ENCODE measurements around the gene PRKN.

PRKN gene

DNA sequence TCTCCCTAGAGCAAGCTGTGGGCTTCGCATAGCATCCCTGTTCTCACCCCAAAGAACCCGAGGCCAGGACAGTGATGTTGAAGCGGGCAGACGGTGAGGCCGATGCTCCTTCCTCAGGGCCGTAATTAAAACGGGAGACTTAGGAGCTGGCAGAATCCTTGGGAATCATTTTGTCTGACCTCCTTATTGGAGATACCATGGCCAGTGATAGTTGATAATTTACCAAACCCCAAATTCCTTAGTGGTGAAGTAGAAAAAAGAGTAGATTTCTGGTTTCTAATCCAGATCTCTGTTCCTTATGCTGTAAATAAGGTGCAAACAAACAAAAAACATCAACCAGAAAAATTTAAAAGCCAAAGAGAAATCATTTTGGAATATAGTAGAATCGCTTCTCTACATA lies 1092.7 kb downstream of the PRKN start:
- no peak overlapping the region for H3K27ac ChIP-seq
- no peaks in the 10 kb centered on the region for H3K36me3 ChIP-seq
- H3K27me3 ChIP-seq (ENCODE audit: insufficient read depth, low read depth, severe bottlenecking), result no peaks in the 10 kb centered on the region
- no peak for DNase-seq
- no peaks in the 10 kb centered on the region for H3K9me3 ChIP-seq (ENCODE audit: severe bottlenecking)
- H3K4me3 ChIP-seq (ENCODE audit: low read depth, low read length), result no peak overlapping the region
- no peak for TF ChIP-seq CTCF (IDR thresholded peaks at IDR 0.05; ENCODE audit: low read depth, low read length)

DNA sequence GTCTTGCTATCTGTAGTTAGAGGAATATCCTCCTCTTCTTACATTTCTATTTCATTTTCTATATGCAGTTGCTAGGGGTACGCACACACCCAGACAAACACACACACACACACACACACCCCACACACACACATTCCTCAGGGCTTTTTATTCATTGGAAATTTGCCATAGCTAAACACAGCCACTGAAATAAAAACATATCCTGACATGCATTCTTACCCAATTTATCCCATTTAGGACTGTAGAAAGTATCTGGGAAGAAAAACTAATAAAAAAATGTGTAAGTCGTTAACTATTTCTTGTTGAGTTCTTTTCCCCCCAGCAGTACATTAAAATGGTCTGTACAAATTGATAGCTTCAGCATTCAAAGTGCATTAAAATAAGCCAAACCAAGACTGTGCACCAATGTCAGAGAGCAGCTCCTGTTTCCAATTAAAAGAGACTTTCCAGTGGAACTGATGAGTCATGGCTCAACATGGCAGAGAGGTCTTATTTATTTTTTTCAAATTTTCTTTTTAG lies 1095.8 kb downstream of the PRKN start:
- Histone ChIP-seq H3K27ac (no peak overlapping the region), H3K27me3 (ENCODE audit: insufficient read depth, low read depth, severe bottlenecking) (no peaks in the 10 kb centered on the region), H3K4me3 (ENCODE audit: low read depth, low read length) (no peak overlapping the region), H3K9me3 (ENCODE audit: severe bottlenecking) (no peaks in the 10 kb centered on the region), H3K36me3 (no peaks in the 10 kb centered on the region)
- no peak for DNase-seq
- TF ChIP-seq CTCF (IDR thresholded peaks at IDR 0.05; ENCODE audit: low read depth, low read length), result no peak

DNA sequence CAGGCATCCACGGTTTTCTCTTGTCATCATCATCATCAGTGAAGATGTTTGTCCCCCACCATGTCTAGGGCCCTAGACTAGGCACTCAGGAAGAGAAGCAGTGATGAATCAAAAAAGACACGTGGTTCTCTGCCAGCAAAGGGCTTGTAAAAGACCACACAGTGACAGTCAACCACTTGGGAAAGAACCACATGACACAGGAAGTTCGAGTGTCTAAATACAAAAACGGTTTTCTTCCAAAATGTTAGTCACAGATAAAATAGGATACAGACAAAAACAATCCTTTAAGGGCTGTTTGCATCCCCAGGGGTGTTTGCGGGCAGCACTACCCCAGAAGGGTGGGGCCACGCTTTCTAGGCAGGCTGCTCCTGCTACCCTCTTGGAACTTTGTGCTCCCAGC lies 1096.9 kb downstream of the PRKN start:
- no peak for TF ChIP-seq CTCF (IDR thresholded peaks at IDR 0.05; ENCODE audit: low read depth, low read length)
- Histone ChIP-seq H3K9me3 (ENCODE audit: severe bottlenecking) (peaks cover 7% of the 10 kb centered on the region), H3K4me3 (ENCODE audit: low read depth, low read length) (no peak overlapping the region), H3K27me3 (ENCODE audit: insufficient read depth, low read depth, severe bottlenecking) (no peaks in the 10 kb centered on the region), H3K36me3 (no peaks in the 10 kb centered on the region), H3K27ac (no peak overlapping the region)
- no peak for DNase-seq

DNA sequence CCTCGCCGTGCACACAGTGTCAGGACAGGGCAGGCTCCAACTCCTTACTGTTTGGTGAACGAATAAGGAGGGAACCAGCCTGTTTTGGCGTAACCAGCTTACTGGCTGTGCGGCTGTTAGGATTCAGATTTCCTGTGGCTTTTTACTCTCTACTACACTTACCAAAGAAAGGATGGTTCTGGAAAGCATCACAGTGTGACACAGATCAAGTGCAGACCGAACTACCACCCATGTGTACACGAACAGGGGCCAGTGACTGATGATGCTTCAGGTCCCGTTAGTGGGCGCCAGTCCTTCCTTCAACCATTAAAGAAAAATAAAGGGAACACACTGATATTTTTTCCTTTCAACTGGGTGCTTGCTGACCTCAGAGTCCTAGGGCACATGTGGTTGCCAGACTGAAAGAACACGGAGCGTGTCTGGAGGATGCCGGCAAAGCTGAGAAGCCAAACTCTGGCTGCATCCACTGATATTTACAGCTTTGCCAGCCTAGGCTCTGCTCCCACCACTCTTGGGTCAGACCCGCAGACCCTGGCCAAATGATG lies 1101.4 kb downstream of the PRKN start:
- no peak for TF ChIP-seq CTCF (IDR thresholded peaks at IDR 0.05; ENCODE audit: low read depth, low read length)
- H3K4me3 ChIP-seq (ENCODE audit: low read depth, low read length), result no peak overlapping the region
- no peak overlapping the region for H3K27ac ChIP-seq
- no peaks in the 10 kb centered on the region for H3K27me3 ChIP-seq (ENCODE audit: insufficient read depth, low read depth, severe bottlenecking)
- H3K36me3 ChIP-seq, result no peaks in the 10 kb centered on the region
- H3K9me3 ChIP-seq (ENCODE audit: severe bottlenecking), result peaks cover 7% of the 10 kb centered on the region
- DNase-seq, result no peak

DNA sequence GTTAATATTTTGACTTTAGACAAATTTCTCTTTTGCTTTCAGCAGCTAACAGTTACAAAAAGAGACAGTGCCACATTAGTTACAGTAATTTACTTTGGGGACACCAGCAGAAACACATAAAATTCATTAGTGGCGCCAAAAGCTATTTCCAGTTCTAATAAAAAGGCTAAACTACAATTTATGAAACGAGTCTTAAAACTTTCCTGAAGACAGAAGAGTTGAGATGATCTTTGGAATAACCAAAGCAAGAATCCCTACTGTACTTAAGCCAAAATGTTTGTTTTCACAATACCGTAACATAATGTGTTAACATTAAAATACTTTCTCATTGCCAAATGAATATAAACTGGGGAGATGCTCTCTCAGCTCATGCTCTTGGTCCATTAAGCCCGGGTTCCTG lies 1103.5 kb downstream of the PRKN start:
- DNase-seq, result no peak
- no peak overlapping the region for H3K27ac ChIP-seq
- H3K4me3 ChIP-seq (ENCODE audit: low read depth, low read length), result no peak overlapping the region
- peaks cover 7% of the 10 kb centered on the region for H3K9me3 ChIP-seq (ENCODE audit: severe bottlenecking)
- no peaks in the 10 kb centered on the region for H3K27me3 ChIP-seq (ENCODE audit: insufficient read depth, low read depth, severe bottlenecking)
- no peaks in the 10 kb centered on the region for H3K36me3 ChIP-seq
- TF ChIP-seq CTCF (IDR thresholded peaks at IDR 0.05; ENCODE audit: low read depth, low read length), result no peak

DNA sequence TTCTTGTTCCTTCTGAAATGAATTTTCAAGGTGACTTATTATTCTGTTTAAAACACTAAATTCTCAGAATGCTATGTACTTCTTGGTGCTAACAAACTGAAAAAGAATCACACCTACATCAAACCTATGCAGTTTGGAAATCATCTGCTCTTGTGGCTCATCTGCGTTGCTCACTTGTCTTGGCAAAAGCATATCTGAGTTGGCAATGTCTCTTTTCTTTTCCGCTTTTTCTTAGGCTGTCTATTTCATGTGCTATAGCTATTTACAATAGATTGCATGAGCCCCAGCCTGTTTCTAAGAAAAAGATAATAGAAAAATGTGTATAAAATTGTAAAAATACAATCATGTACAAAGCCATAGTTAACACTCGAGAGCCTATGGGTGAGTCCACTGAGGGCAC lies 1104.8 kb downstream of the PRKN start:
- Histone ChIP-seq H3K9me3 (ENCODE audit: severe bottlenecking) (peaks cover 7% of the 10 kb centered on the region), H3K36me3 (no peaks in the 10 kb centered on the region), H3K4me3 (ENCODE audit: low read depth, low read length) (no peak overlapping the region), H3K27me3 (ENCODE audit: insufficient read depth, low read depth, severe bottlenecking) (no peaks in the 10 kb centered on the region), H3K27ac (no peak overlapping the region)
- TF ChIP-seq CTCF (IDR thresholded peaks at IDR 0.05; ENCODE audit: low read depth, low read length), result no peak
- no peak for DNase-seq
